Hypothalamus (tissue), 51 donors: ENCODE measurements around the gene VGF.

ENCODE experiments used
- DNase-seq, 51 donors: peaks; one replicate each; lab custom pipeline; 2025; lab: John Stamatoyannopoulos, UW

The VGF gene

GRCh38 chr7:101186844-101187428 is 21.6 kb upstream of the VGF start:
- no peak for DNase-seq

GRCh38 chr7:101186194-101186593 is 20.8 kb upstream of the VGF start:
- no peak for DNase-seq

- DNase-seq, result peak in 1 of 51 donors; percentile 44
Measured at GRCh38 chr7:101185258-101185839, 20.0 kb upstream of the VGF start.

- DNase-seq, result no peak
Measured at GRCh38 chr7:101180130-101180755, 14.9 kb upstream of the VGF start, which contains the start of gene NAT16. Gene NAT16, minus strand, starts transcription at chr7:101180293. Its CDS starts 5,486 bp downstream, at chr7:101174807.

- no peak for DNase-seq
Measured at GRCh38 chr7:101179713-101180112, 14.3 kb upstream of the VGF start.

- peak in 2 of 51 donors; percentile 5 to 12 for DNase-seq
Measured at GRCh38 chr7:101179117-101179516, 13.7 kb upstream of the VGF start.

- no peak for DNase-seq
Measured at GRCh38 chr7:101177644-101178043, 12.3 kb upstream of the VGF start.

GRCh38 chr7:101175664-101176063 is 10.3 kb upstream of the VGF start:
- DNase-seq, result no peak

- no peak for DNase-seq
Measured at GRCh38 chr7:101174322-101174854, 9.0 kb upstream of the VGF start.

GRCh38 chr7:101173752-101174244 is 8.4 kb upstream of the VGF start:
- DNase-seq, result no peak

- peak in 17 of 51 donors; percentile 3 to 38 (median 19) for DNase-seq
Measured at GRCh38 chr7:101172854-101173751, 7.7 kb upstream of the VGF start.

- no peak for DNase-seq
Measured at GRCh38 chr7:101172005-101172853, 6.9 kb upstream of the VGF start.

- no peak for DNase-seq
Measured at GRCh38 chr7:101171442-101171837, 6.1 kb upstream of the VGF start.

- DNase-seq, result no peak
Measured at GRCh38 chr7:101170617-101171441, 5.5 kb upstream of the VGF start.

GRCh38 chr7:101169838-101170551 is 4.6 kb upstream of the VGF start:
- peak in 43 of 51 donors; percentile 1 to 77 (median 41) for DNase-seq

- DNase-seq, result no peak
Measured at GRCh38 chr7:101169110-101169837, 3.9 kb upstream of the VGF start.

GRCh38 chr7:101168412-101169049 is 3.2 kb upstream of the VGF start:
- peak in 2 of 51 donors; percentile 16 to 18 for DNase-seq
